Measurements from ENCODE around the gene KRT2.

DNA sequence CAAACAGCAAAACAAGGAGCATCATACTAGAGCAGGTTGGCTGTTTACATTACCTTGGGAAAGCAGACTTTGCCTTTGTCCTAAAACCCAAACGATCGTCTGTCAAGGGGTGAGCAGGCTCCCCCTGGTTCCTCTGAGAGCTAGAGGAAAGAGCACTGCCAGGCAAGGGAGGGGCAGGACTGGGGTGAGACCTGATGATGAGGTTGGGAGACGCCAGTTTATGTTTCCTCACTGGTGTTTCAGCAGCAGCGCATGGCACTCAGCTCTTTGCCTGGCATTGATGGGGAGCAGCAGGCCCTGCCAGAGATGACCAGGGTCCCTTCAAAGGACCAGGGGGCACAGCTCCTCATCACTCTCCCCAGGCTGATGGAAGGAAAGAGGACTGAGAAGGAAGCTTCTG lies 7.9 kb upstream of the KRT2 start:
- TF ChIP-seq, protein P1, sequence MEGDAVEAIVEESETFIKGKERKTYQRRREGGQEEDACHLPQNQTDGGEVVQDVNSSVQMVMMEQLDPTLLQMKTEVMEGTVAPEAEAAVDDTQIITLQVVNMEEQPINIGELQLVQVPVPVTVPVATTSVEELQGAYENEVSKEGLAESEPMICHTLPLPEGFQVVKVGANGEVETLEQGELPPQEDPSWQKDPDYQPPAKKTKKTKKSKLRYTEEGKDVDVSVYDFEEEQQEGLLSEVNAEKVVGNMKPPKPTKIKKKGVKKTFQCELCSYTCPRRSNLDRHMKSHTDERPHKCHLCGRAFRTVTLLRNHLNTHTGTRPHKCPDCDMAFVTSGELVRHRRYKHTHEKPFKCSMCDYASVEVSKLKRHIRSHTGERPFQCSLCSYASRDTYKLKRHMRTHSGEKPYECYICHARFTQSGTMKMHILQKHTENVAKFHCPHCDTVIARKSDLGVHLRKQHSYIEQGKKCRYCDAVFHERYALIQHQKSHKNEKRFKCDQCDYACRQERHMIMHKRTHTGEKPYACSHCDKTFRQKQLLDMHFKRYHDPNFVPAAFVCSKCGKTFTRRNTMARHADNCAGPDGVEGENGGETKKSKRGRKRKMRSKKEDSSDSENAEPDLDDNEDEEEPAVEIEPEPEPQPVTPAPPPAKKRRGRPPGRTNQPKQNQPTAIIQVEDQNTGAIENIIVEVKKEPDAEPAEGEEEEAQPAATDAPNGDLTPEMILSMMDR (IDR thresholded peaks at IDR 0.05), result no peak
- TF ChIP-seq POLR2A (IDR thresholded peaks at IDR 0.05), result no peak

Data from adrenal gland (tissue), 5 donors.